Osteoblast (primary cell): ENCODE measurements around the gene ARHGAP15. TPM values are rescaled to one million over a fixed set of nuclear protein-coding genes. Genes with fewer than 3 reads are reported as not detected.

Experiments used
- DNase-seq: peaks from one replicate; pipeline ENCODE4 v3.0.0; 2011; ENCODE audit warnings: low spot score, mixed read lengths; ENCODE audit not compliant: insufficient read length; ENCODE audit errors: missing footprints
- H2AFZ ChIP-seq: 2 replicates; pipeline ENCODE4 v1.6.0; 2011; ENCODE audit warnings: mild to moderate bottlenecking, low read length
- H3K27ac ChIP-seq: 2 replicates; pipeline ENCODE4 v1.5.1; 2011; ENCODE audit warnings: mild to moderate bottlenecking, low read depth, low read length, moderate library complexity
- H3K27me3 ChIP-seq: 2 replicates; pipeline ENCODE4 v1.6.0; 2012; ENCODE audit warnings: mild to moderate bottlenecking, control low read depth, inconsistent platforms, low read length, moderate library complexity; ENCODE audit not compliant: insufficient read depth
- H3K36me3 ChIP-seq: 2 replicates; pipeline ENCODE4 v1.5.1; 2011; ENCODE audit warnings: mild to moderate bottlenecking, low read length, control low read depth, moderate library complexity; ENCODE audit not compliant: insufficient read depth
- H3K4me1 ChIP-seq: 2 replicates; pipeline ENCODE4 v1.5.1; 2011; ENCODE audit warnings: mild to moderate bottlenecking, low read length, control low read depth, moderate library complexity; ENCODE audit not compliant: insufficient read depth
- H3K4me2 ChIP-seq: 2 replicates; pipeline ENCODE4 v1.6.0; 2011; ENCODE audit warnings: mild to moderate bottlenecking, low read length; ENCODE audit not compliant: insufficient read depth
- H3K4me3 ChIP-seq: fragments of 200-600 bp; sonication (generic); 3 replicates; pipeline ENCODE4 v1.5.1; 2012; ENCODE audit warnings: mild to moderate bottlenecking, low read length, inconsistent platforms; ENCODE audit not compliant: insufficient read depth
- H3K79me2 ChIP-seq: 2 replicates; pipeline ENCODE4 v1.6.0; 2012; ENCODE audit warnings: mild to moderate bottlenecking, low read length, control low read depth, inconsistent platforms; ENCODE audit not compliant: insufficient read depth
- H3K9me3 ChIP-seq: 2 replicates; pipeline ENCODE4 v1.5.1; 2011; ENCODE audit warnings: low read depth, low read length, control low read depth
- H4K20me1 ChIP-seq: 2 replicates; pipeline ENCODE4 v1.6.0; 2012; ENCODE audit warnings: mild to moderate bottlenecking, low read length, control low read depth; ENCODE audit not compliant: insufficient read depth
- total RNA-seq: library from RNA; depleted of rRNA; stranded (reverse); fragments of >200 nt; gene quantifications from 2 replicates; pipeline ENCODE4 v1.2.3, GENCODE V29; 2012
- TF ChIP-seq, protein P1 (sequence below): IDR thresholded peaks from 2 replicates; pipeline ENCODE4 v1.5.1; 2011; ENCODE audit warnings: mild to moderate bottlenecking, low read depth, low read length, moderate library complexity; ENCODE audit errors: extremely low read depth

ARHGAP15 gene
- total RNA-seq, 1 donor = 2.2 TPM

- TF ChIP-seq, protein P1, sequence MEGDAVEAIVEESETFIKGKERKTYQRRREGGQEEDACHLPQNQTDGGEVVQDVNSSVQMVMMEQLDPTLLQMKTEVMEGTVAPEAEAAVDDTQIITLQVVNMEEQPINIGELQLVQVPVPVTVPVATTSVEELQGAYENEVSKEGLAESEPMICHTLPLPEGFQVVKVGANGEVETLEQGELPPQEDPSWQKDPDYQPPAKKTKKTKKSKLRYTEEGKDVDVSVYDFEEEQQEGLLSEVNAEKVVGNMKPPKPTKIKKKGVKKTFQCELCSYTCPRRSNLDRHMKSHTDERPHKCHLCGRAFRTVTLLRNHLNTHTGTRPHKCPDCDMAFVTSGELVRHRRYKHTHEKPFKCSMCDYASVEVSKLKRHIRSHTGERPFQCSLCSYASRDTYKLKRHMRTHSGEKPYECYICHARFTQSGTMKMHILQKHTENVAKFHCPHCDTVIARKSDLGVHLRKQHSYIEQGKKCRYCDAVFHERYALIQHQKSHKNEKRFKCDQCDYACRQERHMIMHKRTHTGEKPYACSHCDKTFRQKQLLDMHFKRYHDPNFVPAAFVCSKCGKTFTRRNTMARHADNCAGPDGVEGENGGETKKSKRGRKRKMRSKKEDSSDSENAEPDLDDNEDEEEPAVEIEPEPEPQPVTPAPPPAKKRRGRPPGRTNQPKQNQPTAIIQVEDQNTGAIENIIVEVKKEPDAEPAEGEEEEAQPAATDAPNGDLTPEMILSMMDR = no peak
- no peak for DNase-seq
These were observed 13.4 kb downstream of the ARHGAP15 start for GRCh38 chr2:143142598-143142997.

DNA sequence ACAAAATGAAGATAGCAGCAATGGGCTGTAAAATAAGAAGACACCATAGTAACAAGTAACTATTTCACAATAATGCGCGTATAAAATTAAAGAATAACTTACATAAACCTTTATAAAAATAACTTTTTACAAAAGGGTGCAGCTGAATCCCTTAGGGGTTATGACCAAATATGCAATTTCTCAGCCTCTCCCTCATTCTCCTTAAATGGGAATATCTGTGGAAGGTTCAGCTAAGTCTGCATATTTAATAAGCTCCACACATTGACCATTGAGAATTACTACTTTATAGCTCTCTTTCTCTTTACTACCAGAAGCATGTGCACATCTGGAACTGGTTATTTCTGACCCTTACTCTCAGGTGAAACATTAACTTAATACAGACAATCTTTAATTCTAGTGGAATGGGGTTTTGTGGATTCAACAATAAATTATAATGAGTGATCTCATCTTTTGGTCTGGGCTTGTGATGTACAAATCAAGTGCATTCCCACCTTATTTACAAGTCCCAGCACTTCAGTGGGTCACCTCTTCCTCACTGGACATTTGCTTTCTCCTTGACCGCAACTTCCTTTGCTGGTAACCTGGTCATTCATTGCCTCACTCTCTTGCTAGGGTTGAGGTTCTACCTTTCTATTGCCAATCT, 15.7 kb downstream of the ARHGAP15 start:
- DNase-seq = no peak
- Histone ChIP-seq H2AFZ (no peak overlapping the region), H3K4me1 (no peaks in the 10 kb centered on the region), H4K20me1 (no peaks in the 10 kb centered on the region), H3K79me2 (no peaks in the 10 kb centered on the region), H3K9me3 (no peaks in the 10 kb centered on the region), H3K4me2 (no peak overlapping the region), H3K4me3 (no peak overlapping the region), H3K27ac (no peak overlapping the region), H3K36me3 (no peaks in the 10 kb centered on the region), H3K27me3 (no peaks in the 10 kb centered on the region)
- TF ChIP-seq, protein P1 = no peak

More at GRCh38 chr2:143142598-143142997, 13.4 kb downstream of the ARHGAP15 start:
- Histone ChIP-seq H3K27ac (no peak overlapping the region), H3K4me3 (no peak overlapping the region), H3K79me2 (no peaks in the 10 kb centered on the region), H3K9me3 (no peaks in the 10 kb centered on the region), H3K4me1 (no peaks in the 10 kb centered on the region), H3K4me2 (no peak overlapping the region), H3K36me3 (no peaks in the 10 kb centered on the region), H4K20me1 (no peaks in the 10 kb centered on the region), H3K27me3 (no peaks in the 10 kb centered on the region), H2AFZ (no peak overlapping the region)

DNA sequence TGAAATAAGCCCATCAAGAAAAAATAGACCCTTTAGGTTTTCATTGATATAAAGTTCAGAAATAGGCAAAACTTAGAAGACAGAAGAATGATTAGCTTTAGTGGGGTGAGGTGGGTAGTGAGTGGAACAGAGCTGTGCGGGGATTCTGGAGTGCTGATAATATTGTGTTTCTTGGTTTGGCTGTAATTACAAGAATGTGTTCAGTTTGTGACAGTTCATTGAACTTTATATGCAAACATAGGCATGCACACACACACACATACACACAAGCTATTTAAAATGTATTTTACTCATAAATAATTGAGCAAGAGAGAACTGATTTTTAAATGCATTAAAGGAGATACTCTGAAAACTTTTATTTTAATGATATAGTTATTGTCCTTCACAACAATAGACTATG, 17.1 kb downstream of the ARHGAP15 start:
- H3K9me3 ChIP-seq = no peaks in the 10 kb centered on the region
- H3K27ac ChIP-seq = no peak overlapping the region
- TF ChIP-seq, protein P1 = no peak
- no peaks in the 10 kb centered on the region for H4K20me1 ChIP-seq
- DNase-seq = no peak
- H3K36me3 ChIP-seq = no peaks in the 10 kb centered on the region
- H3K4me3 ChIP-seq = no peak overlapping the region
- H3K4me1 ChIP-seq = no peaks in the 10 kb centered on the region
- no peak overlapping the region for H3K4me2 ChIP-seq
- no peaks in the 10 kb centered on the region for H3K27me3 ChIP-seq
- no peak overlapping the region for H2AFZ ChIP-seq
- H3K79me2 ChIP-seq = no peaks in the 10 kb centered on the region

GRCh38 chr2:143146815-143147530, 17.8 kb downstream of the ARHGAP15 start:
- H3K4me1 ChIP-seq = no peaks in the 10 kb centered on the region
- no peaks in the 10 kb centered on the region for H3K79me2 ChIP-seq
- no peak overlapping the region for H2AFZ ChIP-seq
- no peak overlapping the region for H3K4me2 ChIP-seq
- no peaks in the 10 kb centered on the region for H3K36me3 ChIP-seq
- no peaks in the 10 kb centered on the region for H3K9me3 ChIP-seq
- no peaks in the 10 kb centered on the region for H3K27me3 ChIP-seq
- no peak for DNase-seq
- no peak overlapping the region for H3K27ac ChIP-seq
- H4K20me1 ChIP-seq = no peaks in the 10 kb centered on the region
- no peak overlapping the region for H3K4me3 ChIP-seq
- TF ChIP-seq, protein P1 = no peak
